ENCODE measurements around the gene FBXW12.

Gene FBXW12

DNA sequence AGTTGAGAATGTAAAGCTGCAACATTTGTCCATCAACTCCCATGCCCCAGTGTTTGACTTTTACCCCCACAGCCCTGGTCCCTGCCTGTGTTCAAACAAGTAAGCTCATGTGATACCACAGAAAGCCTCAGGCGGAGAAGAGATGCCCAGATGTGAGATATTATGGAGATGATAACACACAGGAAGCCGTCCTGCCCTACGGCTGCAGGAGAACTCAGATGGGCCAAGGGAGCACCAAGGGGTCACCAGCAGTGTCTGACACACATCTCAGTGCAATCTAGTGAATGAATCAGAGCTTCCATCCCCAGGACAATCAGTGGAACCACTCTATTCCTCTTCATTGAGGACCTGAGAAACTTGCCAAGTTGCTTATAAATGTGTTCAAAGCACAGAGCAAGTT lies 24.5 kb upstream of the FBXW12 start:
- no peak overlapping the region for H3K27ac ChIP-seq (replicated peaks)
- no peak for DNase-seq (ENCODE audit: low read depth in 1 of 2, low spot score in 1 of 2)
- no peak overlapping the region for H3K4me3 ChIP-seq (replicated peaks; ENCODE audit: insufficient read depth, low read length)
- H3K27me3 ChIP-seq (ENCODE audit: insufficient read depth, poor library complexity, severe bottlenecking), result no peaks in the 10 kb centered on the region
- TF ChIP-seq GABPA (IDR thresholded peaks at IDR 0.05; ENCODE audit: low read depth) (no peak), SPI1 (IDR thresholded peaks at IDR 0.05; ENCODE audit: borderline replicate concordance, low read depth) (no peak), POLR2AphosphoS5 (IDR thresholded peaks at IDR 0.05; ENCODE audit: low read depth) (no peak)
- TF ChIP-seq, protein P1, sequence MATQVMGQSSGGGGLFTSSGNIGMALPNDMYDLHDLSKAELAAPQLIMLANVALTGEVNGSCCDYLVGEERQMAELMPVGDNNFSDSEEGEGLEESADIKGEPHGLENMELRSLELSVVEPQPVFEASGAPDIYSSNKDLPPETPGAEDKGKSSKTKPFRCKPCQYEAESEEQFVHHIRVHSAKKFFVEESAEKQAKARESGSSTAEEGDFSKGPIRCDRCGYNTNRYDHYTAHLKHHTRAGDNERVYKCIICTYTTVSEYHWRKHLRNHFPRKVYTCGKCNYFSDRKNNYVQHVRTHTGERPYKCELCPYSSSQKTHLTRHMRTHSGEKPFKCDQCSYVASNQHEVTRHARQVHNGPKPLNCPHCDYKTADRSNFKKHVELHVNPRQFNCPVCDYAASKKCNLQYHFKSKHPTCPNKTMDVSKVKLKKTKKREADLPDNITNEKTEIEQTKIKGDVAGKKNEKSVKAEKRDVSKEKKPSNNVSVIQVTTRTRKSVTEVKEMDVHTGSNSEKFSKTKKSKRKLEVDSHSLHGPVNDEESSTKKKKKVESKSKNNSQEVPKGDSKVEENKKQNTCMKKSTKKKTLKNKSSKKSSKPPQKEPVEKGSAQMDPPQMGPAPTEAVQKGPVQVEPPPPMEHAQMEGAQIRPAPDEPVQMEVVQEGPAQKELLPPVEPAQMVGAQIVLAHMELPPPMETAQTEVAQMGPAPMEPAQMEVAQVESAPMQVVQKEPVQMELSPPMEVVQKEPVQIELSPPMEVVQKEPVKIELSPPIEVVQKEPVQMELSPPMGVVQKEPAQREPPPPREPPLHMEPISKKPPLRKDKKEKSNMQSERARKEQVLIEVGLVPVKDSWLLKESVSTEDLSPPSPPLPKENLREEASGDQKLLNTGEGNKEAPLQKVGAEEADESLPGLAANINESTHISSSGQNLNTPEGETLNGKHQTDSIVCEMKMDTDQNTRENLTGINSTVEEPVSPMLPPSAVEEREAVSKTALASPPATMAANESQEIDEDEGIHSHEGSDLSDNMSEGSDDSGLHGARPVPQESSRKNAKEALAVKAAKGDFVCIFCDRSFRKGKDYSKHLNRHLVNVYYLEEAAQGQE (IDR thresholded peaks at IDR 0.05; ENCODE audit: insufficient replicate concordance, low read depth), result no peak
- TF ChIP-seq, protein P2, sequence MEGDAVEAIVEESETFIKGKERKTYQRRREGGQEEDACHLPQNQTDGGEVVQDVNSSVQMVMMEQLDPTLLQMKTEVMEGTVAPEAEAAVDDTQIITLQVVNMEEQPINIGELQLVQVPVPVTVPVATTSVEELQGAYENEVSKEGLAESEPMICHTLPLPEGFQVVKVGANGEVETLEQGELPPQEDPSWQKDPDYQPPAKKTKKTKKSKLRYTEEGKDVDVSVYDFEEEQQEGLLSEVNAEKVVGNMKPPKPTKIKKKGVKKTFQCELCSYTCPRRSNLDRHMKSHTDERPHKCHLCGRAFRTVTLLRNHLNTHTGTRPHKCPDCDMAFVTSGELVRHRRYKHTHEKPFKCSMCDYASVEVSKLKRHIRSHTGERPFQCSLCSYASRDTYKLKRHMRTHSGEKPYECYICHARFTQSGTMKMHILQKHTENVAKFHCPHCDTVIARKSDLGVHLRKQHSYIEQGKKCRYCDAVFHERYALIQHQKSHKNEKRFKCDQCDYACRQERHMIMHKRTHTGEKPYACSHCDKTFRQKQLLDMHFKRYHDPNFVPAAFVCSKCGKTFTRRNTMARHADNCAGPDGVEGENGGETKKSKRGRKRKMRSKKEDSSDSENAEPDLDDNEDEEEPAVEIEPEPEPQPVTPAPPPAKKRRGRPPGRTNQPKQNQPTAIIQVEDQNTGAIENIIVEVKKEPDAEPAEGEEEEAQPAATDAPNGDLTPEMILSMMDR (IDR thresholded peaks at IDR 0.05; ENCODE audit: insufficient read depth, low read length), result no peak

DNA sequence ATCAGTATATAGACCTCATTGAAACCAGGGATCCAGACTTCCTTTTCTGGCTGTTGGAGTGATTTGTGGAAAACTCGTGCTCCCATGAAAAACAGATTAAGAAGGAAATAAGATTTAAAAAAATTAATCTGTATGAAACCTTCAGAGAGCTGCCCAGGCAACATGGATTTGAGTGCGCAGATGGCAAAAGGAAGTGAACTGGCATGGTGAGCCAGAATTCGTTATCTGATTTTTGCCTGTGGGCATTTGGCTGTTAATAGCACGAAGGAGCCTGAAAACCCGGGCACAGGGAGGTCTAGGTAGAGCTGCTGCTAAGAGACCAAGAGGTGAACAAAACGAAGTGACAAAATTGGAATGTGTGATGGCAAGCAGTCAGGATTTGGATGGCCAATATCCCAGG lies 19.5 kb upstream of the FBXW12 start:
- no peak for TF ChIP-seq POLR2AphosphoS5 (IDR thresholded peaks at IDR 0.05; ENCODE audit: low read depth)
- no peak for TF ChIP-seq GABPA (IDR thresholded peaks at IDR 0.05; ENCODE audit: low read depth)
- TF ChIP-seq, protein P2 (IDR thresholded peaks at IDR 0.05; ENCODE audit: insufficient read depth, low read length), result no peak
- TF ChIP-seq SPI1 (IDR thresholded peaks at IDR 0.05; ENCODE audit: borderline replicate concordance, low read depth), result no peak
- TF ChIP-seq, protein P1 (IDR thresholded peaks at IDR 0.05; ENCODE audit: insufficient replicate concordance, low read depth), result no peak
- H3K27ac ChIP-seq (replicated peaks), result no peak overlapping the region
- no peaks in the 10 kb centered on the region for H3K27me3 ChIP-seq (ENCODE audit: insufficient read depth, poor library complexity, severe bottlenecking)
- DNase-seq (ENCODE audit: low read depth in 1 of 2, low spot score in 1 of 2), result no peak
- H3K4me3 ChIP-seq (replicated peaks; ENCODE audit: insufficient read depth, low read length), result no peak overlapping the region

DNA sequence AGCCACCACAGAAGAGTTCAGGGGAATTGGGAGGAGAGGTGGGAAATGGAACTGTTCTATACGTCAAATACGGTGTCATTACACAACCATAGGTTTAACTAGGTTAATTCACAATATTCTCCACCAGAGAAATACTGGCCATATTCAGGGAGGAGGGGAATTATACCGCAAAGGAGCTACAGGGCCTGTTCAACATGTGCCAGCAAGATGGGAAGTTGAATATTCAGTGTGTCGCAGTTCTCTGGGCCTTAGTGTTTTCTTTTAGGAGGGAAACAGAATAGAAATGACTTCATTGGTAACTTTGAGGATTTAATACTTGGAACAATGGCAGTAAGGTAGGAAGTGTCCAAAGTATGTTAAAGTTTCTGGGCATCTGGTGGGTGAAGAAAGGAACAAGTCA lies 18.0 kb upstream of the FBXW12 start:
- no peak for TF ChIP-seq POLR2AphosphoS5 (IDR thresholded peaks at IDR 0.05; ENCODE audit: low read depth)
- TF ChIP-seq, protein P1 (IDR thresholded peaks at IDR 0.05; ENCODE audit: insufficient replicate concordance, low read depth), result no peak
- TF ChIP-seq SPI1 (IDR thresholded peaks at IDR 0.05; ENCODE audit: borderline replicate concordance, low read depth), result no peak
- TF ChIP-seq, protein P2 (IDR thresholded peaks at IDR 0.05; ENCODE audit: insufficient read depth, low read length), result no peak
- TF ChIP-seq GABPA (IDR thresholded peaks at IDR 0.05; ENCODE audit: low read depth), result no peak

More for the DNA sequence above, 18.0 kb upstream of the FBXW12 start:
- DNase-seq (ENCODE audit: low read depth in 1 of 2, low spot score in 1 of 2), result no peak
- H3K27ac ChIP-seq (replicated peaks), result no peak overlapping the region
- no peak overlapping the region for H3K4me3 ChIP-seq (replicated peaks; ENCODE audit: insufficient read depth, low read length)
- H3K27me3 ChIP-seq (ENCODE audit: insufficient read depth, poor library complexity, severe bottlenecking), result no peaks in the 10 kb centered on the region

Data from HL-60 (cell line).